Eye (tissue), 1 donor: ENCODE data around the gene PI4KB.
"Not testable (repeated sequence)": the region's sequence is repeated elsewhere in the genome, so short reads cannot be mapped to it uniquely, and the experiment has no call there.

Experiments
- DNase-seq: peaks from one replicate; pipeline ENCODE4 v3.0.0-alpha.2; 2015

Gene PI4KB

GRCh38 chr1:151275341-151275740 is 51.9 kb downstream of the PI4KB start:
- DNase-seq, result not testable (repeated sequence)

GRCh38 chr1:151273924-151274466 is 53.2 kb downstream of the PI4KB start:
- no peak for DNase-seq

DNA sequence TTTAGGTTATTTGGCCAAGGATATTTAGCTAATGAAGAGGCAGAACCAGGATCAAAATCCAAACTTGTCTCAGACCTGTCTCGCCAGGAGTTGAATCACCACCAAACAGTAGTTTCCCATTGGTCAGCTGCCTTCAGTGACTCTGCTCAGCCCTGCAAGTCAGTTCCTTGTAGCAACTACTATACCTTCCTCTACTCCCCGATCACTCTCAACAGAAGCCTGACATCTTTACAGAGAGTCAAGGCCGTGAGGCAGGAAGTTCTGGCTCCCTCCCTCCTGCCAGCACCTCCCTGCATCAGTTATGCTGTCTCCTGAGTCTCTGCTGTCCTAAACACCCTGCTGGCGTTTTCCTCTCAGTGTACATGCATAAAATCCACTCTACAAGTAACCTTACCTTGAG is 59.5 kb downstream of the PI4KB start:
- DNase-seq, result no peak

- no peak for DNase-seq
Measured at GRCh38 chr1:151266821-151267220, 60.4 kb downstream of the PI4KB start.

DNA sequence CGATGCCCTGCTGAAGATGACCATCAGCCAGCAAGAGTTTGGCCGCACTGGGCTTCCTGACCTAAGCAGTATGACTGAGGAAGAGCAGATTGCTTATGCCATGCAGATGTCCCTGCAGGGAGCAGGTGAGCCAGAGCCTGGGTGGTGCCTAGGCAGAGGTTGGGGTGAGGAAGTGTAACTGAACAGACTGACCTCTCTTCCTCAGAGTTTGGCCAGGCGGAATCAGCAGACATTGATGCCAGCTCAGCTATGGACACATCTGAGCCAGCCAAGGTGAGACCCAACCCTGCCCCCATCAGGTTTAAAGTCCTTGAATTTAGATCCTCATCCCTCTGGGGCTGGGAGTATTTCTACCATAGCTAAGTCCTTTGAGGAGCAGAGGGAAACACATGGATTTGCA is 60.9 kb downstream of the PI4KB start:
- DNase-seq, result no peak

GRCh38 chr1:151265446-151266236 is 61.6 kb downstream of the PI4KB start:
- no peak for DNase-seq

DNA sequence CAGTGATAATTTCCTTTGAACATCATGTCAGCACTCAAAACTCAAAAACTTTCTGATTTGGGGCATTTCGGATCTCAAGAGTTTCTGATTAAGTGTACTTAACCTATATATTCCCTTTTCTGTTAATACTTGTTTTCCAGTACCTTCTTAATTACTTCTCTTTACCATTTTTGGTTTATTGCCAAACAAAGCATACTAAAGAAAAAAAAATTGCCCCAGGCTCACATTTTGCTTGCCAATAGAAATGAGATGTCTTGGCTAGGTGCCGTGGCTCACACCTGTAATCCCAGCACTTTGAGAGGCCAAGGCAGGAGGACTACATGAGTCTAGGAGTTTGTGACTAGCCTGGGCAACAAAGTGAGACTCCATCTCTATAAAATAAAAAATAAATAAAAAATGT is 67.9 kb downstream of the PI4KB start:
- no peak for DNase-seq

DNA sequence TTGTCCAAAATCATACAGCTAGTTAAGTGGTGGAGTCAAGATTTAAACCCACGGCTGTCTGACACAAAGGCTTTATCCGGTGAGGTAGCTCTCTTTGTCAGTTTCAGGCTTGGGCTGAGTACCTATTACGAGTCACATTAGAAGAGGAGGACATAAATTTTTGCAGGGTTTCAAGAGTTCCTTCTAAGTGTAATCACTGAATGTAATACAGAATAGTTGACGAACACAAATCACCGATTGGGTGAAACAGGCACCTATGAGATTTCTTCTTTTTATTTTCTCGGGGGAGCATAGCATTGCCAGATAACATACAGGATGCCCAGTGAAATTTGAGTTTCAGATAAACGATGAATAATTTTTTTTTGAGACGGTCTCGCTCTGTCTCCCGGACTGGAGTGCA is 71.8 kb downstream of the PI4KB start:
- DNase-seq, result peak; percentile 27

DNA sequence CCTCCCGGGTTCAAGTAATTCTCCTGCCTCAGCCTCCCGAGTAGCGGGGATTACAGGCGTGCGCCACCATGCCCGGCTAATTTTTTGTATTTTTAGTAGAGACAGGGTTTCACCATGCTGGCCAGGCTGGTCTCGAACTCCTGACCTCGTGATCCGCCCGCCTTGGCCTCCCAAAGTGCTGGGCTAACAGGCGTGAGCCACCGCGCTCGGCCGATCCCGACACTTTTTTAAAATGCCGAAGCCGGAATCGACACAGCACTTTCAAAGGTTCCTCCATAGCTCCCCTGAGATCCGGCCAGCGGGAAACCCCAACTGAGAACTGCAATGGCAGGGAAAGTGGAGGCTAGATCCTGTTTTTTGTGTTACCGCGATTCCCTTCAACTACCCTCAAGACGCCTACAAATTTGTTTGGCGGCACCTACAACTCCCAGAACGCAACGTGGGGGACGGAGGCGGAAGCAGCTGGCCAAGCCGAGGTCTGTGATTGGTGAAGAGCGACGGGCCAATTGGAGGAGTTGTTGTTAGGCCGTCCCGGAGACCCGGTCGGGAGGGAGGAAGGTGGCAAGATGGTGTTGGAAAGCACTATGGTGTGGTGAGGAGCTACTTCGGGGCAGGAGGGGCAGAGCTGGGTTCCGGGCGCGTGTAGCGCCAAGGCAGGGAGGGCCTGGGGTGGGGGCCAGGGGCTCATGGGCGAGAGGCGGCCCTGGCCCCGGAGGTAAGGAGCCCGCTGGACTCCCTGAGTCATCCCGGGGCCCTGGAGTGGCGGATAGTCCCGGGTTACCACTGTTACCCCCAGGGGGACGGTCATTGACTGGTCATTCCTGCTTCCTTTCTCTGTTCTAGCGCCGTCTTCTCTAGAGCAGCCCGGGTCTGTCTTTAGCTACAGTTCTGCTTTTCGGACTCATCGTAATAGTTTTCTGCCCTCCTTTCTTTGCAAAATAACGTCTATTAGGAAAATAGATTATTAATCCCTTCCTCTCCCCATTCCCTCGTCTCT is 72.7 kb downstream of the PI4KB start, which contains the start of gene PSMD4:
Gene PSMD4 (plus strand): TSS at position 518 of the 997 bp plus-strand sequence. CDS start 49 bp downstream, at position 567.
- DNase-seq, result peak; percentile 99

DNA sequence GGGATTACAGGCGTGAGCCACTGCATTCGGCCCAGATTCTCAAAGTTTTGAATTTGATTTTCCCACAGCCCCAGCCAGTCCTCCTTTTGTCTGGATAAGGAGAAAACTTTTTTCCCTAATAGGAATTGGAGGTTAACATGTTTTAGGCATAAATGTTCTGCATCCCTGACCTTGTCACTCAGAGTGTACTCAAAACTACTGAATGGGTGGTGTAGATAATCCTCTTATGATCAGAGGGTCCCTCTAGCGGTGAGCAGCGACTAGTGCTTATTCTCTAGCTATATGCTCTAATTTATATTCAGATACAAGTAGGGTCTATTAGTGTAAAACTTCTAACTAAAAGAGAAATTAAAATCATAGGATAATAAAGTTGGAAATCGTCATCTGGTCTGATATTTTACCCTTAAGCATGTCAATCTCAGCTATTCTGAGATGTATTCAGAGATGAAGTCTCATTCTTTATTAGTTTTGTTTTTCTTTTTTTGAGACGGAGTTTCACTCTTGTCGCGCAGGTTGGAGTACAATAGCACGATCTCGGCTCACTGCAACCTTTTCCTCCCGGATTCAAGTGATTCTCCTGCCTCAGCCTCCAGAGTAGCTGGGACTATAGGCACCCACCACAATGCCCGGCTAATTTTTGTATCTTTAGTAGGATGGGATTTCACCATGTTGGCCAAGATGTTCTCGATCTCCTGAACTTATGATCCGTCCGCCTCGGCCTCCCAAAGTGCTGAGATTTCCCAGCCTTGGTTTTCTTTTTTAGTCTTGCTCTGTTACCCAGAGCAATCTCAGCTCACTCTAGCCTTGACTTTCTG is 75.4 kb downstream of the PI4KB start:
- DNase-seq, result peak; percentile 80

GRCh38 chr1:151246786-151247185 is 80.4 kb downstream of the PI4KB start:
- no peak for DNase-seq

DNA sequence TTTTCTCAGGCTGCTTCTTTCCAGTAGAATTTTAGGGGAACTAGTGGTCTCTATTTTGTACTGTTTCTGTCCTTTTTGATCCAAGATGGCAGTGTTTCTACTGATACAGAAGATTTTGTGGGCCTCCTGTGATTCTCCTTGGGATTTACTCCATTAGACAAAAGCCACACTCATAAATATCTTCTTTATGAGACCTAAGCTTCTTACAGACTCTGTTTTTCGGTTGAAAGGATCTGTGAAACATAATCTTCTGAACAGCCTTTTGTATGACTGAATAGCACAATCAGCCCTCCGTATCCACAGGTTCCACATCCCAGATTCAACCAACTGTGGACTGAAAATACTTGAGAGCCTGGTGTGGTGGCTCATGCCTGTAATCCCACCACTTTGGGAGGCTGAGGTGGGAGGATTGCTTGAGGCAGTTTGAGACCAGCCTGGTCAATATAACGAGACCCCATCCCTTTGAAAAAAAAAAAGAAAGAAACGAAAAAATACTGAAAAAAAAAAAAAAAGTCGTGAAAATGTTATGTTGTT is 83.5 kb downstream of the PI4KB start:
- DNase-seq, result no peak

DNA sequence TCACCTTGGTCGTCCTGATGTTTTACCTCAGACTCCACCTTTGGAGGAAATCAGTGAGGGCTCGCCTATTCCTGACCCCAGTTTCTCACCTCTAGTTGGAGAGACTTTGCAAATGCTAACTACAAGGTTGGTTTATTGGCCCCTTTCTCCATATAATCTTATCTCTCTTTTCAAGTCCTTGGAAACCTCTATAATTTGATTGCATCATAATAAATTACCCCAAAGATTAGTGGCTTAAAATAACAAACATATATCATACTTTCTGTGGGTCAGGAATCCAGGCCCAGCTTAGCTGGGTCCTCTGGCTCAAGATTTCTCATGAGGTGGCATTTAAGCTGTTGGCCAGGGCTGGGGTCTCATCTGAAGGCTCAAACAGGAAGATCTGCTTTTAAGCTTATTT is 84.8 kb downstream of the PI4KB start:
- no peak for DNase-seq
